NCI-H2227 (cell line): ENCODE data around the gene KRT17.

Source experiments
- DNase-seq: peaks from one replicate; lab custom pipeline; 2025; ENCODE audit not compliant: unreplicated experiment; lab: John Stamatoyannopoulos, UW

The KRT17 gene

GRCh38 chr17:41624208-41625101 is at the start of gene KRT17:
Gene KRT17 (minus strand): TSS chr17:41624575. CDS start chr17:41624509, 66 bp downstream.
- no peak for DNase-seq

DNA sequence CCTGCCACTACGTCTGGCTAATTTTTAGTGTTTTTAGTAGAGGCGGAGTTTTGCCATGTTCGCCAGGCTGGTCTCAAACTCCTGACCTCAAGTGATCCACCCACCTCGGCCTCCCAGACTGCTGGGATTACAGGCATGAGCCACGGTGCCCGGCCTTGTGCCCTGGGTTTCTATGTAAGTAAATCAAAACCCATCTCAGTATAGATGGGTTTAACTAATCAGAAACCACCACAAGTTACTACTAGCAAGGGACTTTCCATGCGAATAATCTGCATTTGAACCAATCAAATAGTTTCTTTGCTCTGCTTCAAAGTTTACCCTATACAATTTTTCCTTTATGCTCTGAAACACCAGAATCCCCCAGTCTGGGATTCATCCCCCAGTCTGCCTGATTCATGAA is 47.8 kb upstream of the KRT17 start:
- DNase-seq = no peak

DNA sequence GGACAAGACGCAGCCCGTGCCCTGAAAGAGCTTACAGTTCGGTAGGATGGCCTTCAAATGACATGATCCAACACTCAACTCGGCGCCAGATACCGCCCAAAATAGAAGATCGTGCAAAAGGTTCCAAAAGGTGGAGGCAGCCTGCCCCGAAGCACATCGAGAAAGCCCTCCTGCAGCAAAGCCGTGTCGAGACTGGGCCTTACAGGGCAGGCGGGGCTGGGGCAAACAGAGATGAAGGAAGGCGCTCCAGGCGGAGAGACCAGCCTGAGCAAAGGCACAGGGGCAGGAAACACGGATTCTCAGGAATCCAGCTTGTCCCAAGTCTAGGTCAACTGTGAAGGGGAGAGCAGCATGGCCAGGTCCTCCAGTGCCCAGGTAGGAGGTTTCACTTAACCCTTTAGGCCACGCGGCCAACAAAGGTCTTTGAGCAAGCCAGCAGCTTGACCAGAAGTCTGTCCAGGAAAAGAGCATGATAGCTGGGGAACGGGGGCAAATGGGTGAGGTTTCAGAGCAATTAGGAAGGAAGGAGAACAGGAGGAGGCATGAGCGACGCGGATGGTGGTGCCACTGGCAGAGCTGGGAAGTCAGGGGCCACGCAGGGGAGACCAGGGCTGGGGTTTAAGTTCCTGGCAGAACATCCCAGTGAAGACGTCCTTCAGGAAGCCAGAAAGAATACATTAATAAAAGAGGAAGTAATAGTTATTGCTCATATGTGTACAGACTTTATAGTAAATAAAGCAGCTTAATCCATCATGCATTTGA is 43.1 kb upstream of the KRT17 start:
- DNase-seq = no peak

DNA sequence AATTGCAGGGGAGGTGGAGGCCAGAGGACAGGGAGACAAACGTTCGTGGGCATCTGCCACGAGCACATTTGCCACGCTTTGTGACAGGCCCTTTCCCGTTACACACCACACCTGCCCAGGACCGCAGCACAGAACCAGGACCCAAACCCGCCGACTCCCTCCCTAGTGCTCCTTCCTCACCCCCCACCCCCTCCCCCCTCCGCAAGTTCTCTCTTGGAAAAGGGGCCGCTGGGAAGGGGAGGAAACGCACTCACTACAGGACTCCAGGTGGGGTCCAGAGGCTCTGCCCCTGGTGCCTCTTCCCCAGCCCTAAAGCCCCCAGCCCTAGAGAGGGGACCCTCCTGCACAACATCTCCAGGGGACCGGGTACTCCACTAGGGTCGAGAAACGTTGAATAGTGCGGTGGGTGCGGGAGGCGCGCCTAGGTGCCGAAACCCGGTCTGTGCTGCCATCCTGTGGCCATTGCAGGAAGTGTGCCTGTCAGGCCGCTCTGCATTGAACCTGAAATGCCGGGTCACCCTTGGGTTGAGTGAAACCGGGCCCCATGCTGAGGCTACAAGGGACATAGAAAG is 42.4 kb upstream of the KRT17 start:
- DNase-seq = peak; percentile 86

DNA sequence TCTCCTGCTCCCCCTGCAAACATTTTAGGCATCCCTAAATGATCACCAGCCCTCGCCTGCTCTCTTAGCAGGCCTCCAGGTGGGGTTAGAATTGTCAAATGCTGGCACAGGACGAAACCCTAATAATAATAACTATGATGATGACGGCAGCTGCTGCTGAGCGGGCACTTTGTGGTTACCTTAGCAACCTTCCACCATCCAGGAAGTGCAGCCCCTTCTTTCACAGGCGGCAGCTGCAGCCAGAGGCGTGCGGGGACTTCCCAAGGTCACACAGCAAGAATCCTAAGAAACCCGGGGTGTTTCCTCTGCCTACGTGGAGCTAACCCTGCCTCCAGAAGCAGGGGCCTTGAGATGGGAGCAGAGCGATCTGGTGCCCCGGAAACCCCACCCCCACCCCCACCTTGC is 41.9 kb upstream of the KRT17 start:
- DNase-seq = peak; percentile 73

DNA sequence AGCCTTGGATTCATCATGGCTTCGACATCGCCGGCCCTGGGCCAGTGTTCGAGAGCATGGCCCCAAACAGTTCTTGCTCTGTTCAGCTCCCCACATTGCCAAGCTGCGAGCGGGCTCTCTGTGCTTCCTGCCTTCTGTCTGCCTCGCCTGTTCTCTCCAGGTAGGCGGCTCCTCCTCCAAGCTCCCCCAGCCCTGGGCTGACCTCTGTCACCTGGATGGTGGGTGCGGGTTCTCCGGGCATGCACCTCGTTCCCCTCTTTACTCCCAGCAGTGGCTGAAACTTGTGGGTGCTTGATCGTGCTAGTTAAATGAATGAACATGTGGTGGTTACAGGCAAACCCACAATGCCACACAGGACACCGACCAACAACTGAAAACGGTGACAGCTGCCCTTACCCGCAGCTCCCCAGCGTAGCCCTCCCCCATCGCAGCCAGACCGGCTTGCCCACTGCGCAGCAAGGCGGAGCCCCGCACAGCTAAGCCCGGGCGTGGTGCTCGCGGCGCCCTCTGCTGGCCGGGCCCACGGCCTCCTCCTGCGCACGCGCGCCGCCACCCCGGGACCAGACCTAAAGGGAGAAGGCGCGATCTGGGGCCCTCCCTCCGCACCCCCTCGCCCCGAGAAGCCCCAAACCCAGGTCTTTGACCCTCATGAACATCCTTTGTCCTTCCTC is 41.3 kb upstream of the KRT17 start:
- peak; percentile 93 for DNase-seq

DNA sequence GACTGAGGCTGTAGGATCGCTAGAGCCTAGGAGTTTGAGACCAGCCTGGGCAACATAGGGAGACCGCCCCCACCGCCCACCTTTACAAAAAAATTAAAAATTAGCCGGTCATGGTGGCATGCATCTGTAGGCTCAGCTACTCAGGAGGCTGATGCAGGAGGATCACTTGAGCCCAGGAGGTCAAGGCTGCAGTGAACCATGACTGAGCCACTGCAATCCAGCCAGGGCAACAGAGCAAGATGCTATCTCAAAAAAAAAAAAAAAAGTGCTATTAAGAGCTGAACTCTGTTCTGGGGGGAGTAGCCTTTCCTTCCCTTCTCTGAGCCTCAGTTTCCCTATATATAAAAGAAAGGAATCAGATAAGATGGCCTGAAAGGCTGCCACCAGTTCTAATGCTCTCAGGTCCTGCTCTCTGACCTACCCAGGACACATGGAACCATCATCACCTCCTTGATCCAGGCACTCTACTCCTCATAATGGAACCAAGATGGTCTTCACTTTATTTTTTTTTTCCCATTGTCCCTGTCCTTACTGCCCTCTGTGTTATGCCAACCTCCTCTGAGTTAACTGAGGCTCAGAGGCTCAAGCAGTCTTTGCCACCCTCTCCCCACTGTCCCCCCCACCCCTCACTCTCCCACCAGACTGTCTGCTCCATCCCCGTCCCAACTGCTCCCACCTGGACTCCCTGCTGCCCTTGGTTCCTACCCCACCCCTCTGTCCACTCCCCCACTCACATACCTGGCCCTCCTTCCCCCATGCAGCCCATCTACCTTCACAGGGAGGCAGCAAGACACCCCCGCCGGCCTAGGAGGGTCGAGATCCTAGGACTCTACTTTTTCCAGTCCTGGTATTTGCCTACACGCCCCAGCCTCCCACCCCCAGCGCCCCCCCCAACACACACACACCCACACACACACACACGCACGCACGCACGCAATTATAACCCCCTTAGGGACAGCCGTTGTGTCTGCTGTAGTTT is 40.5 kb upstream of the KRT17 start:
- DNase-seq = no peak

DNA sequence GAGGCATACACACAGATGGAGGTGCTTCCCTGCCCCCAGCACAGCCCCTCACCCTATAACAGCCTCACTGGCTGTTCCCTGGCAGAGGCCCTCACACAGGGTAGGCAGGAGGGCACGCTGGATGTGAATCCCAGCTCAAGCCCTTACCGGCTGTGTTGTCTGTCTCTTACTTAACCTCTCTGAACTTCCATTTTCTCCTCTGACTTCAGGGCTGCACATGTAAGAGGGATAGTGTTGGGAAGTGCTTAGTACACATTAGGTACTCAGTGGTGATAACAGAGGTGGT is 39.7 kb upstream of the KRT17 start:
- no peak for DNase-seq

DNA sequence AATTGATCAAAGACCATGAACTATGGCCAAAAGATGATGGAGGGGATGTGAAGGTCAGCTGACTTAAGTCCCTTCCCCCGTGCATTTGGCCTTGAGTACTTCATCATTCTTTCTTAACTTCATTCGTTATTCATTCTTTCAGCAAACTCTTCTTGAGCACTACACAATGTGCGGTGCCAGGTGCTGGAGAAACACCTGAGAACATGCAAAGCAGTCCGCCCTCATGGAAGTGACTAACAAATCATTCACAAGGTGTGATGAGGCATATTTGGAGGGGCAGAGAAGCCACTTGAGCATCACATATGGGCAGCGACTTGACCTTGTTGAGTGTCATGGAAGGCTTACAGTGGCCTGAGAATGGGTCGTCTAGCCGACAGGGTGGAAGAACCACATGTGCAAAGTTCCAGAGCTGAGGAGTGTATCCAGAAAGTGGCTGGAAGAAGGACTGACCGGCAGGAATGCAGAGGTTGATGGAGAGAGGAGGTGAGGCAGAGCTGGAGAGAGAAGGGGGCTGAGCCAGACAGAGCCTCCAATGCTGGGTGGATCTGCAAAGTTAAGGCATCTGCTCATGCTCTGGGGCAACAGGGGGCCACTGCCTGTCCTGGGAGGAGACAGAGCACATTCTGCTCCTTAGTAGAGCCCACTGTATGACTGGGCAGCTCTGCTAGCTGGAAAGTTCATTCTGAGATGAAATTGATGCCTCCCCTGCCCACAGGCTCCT is 39.2 kb upstream of the KRT17 start:
- no peak for DNase-seq

DNA sequence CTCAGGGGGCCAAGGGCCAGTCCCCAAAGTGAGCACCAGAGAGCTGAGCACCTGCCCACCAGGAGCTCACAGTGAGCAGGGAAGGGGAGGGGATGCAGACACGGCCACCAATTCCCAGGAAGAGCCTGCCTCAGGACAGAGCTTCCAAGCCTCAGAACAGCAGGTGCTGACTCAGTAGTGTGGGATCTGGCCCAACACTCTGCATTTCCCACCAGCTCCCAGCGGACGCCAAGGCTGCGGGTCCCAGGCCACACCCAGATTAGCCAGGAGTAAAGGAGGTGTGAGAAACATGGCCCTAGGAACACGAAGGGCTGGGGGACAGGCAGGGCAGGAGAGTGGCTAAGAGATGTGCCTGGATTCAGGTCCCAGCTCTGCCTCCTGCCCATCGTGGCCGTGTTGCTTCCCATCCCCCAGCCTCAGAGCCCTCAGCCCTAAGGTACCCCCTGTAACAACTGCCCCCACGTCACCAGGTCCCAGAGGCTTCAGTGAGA is 35.9 kb upstream of the KRT17 start:
- no peak for DNase-seq

- no peak for DNase-seq
Measured at GRCh38 chr17:41659427-41660212, 35.2 kb upstream of the KRT17 start.

DNA sequence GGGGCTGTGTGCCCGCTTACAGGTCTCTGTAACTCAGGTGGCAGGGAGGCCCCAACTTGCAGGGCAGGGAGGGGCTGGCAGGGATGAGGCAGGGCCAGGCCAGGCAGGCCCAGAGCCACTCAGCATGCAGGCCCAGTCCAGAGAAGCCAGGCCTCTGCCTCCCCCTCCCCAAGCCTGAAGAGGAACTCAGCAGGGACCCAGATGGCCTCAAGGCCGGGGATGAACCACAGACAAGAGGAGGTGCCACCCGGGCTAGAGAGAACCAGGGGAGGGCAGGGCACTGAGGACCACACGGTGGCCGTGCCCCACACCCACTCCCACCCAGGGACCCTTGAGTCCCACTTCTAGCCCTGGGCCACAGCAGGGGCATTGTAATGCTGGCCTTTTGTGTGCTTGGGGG is 34.5 kb upstream of the KRT17 start:
- DNase-seq = no peak

- DNase-seq = no peak
Measured at GRCh38 chr17:41657936-41658335, 33.6 kb upstream of the KRT17 start.

DNA sequence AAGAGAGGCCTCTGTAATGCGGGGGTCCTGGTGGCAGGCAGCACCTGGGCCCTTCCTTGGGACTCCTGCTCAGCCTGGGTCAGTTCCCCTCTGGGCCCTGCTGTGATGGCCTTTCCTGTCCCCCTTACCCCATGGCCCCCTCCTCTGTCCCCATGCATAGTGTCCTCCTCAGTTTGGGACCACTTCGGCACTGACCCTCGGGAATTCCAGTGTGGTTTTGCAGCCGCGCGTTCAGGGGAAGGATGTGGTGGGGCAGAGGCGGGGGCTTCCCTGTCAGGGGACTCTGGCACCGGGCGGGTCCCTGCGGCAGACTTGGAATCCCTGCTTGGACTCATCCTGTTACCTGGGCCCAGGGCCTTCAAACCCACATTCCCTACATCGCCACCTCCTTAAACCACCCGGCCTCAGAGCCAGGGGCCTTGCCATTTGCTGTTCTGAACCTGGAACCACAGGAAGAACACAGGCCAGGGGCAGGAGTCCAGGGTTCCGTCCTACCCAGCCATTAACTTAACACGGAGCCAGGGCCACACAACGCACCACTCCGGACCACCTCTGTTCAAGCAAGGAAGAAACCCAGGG is 32.9 kb upstream of the KRT17 start:
- no peak for DNase-seq

DNA sequence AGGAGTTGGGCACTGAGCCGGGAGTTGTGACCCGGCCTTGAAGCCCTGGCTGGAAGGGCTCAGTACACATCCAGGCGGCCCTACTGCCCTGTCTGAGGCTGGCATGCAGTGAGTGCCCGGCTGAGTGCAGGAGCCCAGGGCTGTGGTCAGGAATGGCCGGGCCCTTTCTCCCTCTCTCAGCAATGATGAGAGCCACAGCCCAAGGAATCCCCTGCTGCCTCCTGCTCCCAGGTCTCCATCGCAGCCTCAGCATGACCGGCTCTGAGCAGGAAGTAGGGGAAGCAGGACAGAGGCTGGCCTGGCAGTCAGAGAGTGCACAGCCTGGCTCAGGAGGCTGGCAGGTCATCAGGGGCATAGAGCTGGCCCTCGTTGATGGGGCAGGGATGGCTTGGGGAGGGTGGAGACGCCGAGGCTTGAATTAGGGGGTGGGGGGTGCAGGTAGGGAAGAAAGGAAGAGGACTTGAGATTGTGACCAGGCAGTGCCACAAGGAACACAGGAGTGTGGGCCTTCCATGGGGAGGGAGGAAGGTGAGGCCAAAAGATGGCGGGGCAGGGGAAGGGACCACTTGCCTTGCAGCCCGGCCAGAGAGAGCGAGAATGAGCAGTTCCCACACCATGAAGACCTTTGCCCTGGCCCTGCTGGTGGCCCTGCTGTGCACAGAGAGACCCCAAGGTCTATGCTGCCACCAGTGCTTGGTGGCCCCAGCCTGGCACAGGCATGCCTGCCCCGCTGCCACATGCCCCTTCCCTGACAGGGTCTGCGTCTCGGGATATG is 32.1 kb upstream of the KRT17 start:
- DNase-seq = no peak

- peak; percentile 48 for DNase-seq
Measured at GRCh38 chr17:41655611-41656111, 31.3 kb upstream of the KRT17 start.
